AG10803 (cell line): ENCODE results near the gene SBNO1.

Experiments
- DNase-seq: peaks from one replicate; pipeline ENCODE4 v3.0.0; 2010; ENCODE audit warnings: low read depth
- H3K4me3 ChIP-seq: 2 replicates; pipeline ENCODE4 v1.5.1; 2011; ENCODE audit warnings: mild to moderate bottlenecking, low read length, control low read depth
- CTCF ChIP-seq: conservative IDR thresholded peaks from 2 replicates; pipeline ENCODE4 v1.5.1; 2011; ENCODE audit warnings: mild to moderate bottlenecking, low read length, control low read depth, inconsistent platforms

SBNO1 gene

DNA sequence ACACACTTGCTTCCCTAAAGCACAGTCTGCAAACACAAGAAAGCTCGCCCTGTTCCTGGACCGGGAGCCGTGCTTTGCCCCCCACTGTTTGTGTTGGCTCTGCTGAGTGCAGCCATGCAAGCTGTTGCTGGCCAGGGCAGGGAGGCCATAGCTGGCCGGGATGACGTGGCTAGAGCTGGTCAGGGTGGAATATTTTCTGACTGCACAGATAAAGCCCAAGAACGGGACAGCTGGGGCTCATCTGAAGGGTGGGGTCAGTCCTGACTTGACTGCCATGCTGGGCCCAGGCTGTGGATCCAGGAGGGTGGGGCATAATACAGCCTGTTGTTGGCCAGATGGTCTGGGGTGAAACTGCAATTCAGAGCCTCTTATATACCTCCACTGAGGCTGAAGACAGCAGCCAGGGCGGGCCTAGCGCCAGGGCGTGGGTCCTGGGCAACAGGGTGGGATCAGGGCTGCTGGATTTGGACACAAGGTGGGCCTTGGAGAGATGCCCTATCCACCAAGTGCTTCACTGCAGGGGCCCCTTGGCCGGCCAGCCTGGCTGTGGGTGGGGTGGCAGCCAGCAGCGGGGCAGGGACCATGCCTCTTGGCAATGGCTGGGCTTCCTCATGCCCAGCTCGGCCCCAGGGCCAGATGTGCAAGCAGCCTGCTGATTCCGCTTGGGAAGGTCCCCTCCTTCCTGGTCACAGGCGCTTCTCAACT is 34.1 kb upstream of the SBNO1 start:
- H3K4me3 ChIP-seq, result peak overlapping the region; percentile 7; the same call in 1 of the 2 replicates
- TF ChIP-seq CTCF, result no peak
- peak; percentile 81 for DNase-seq

DNA sequence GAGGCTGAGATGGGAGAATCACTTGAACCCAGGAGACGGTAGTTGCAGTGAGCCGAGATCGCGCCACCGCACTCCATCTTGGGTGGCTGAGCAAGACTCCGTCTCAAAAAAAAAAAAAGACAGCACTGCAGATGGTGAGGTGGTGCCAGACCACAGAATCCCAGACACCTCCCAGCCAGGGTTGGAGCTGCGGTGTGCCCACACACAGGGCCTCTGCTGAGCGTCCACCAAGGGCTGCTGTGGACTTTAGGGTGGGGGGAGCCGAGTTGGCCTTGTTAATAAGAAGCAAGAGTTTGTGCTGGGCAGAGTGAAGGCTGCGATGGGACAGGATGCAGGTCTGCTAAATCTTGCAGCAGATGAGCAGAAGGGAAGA is 33.5 kb upstream of the SBNO1 start:
- DNase-seq, result peak; percentile 55
- TF ChIP-seq CTCF, result no peak
- H3K4me3 ChIP-seq, result no peak overlapping the region; the same call in 1 of the 2 replicates

DNA sequence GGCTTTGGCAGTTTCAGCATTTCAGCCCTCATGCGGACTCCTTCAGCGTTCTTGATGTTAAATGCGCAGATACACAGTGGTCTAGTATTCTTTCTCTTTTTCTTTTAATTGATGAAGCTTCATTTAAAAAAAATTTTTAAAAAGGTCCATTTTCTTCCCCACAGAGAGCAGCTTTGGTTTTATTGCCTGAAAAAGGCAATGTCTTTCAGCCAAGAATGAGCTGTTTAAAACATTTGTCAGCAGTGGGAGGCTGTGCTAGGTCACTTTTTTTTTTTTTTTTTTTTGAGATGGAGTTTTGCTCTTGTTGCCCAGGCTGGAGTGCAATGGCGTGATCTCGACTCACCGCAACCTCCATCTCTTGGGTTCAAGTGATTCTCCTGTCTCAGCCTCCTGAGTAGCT is 32.8 kb upstream of the SBNO1 start:
- peak; percentile 45 for DNase-seq
- no peak overlapping the region for H3K4me3 ChIP-seq
- TF ChIP-seq CTCF, result no peak

DNA sequence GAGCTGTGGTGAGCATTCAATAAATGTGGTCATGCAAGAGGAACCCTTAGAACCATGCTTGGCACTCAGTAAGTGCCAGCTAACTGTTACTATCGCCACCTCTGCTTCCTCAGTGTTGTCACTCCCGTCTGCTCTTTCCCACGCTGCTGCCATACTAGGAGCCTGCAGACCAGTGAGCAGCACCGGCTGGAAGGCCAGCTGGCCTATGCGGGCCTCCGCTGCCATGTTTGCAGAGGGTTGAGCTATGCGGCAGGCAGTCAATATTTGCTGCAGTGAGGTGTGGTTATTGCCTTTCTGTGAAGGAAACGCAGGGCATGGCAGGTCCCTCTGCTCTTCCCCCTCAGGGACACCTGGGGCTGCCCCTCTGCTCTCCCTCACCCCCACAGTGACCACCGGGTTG is 32.3 kb upstream of the SBNO1 start:
- no peak overlapping the region; the same call in 1 of the 2 replicates for H3K4me3 ChIP-seq
- TF ChIP-seq CTCF, result no peak
- no peak for DNase-seq

GRCh38 chr12:123396543-123396942 is 31.9 kb upstream of the SBNO1 start:
- no peak overlapping the region for H3K4me3 ChIP-seq
- no peak for DNase-seq
- no peak for TF ChIP-seq CTCF

DNA sequence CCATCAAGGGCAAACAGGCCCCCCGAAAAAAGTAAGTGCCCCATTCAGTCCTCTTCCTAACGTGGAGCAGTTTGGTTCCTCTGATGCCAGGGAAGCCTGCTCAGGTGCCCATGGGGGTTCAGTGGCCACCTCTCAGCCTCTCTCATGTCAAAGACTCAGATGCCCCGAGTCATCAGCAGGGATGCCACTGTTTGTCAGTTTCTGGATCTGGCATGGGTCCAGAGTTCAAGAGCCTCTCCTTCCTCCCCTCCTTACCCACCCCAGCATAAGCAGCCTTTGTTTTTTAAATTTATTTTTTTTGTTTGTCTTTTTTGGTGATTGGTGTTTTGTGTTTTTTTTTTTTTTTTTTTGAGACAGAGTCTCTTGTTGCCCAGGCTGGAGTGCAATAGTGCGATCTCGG is 30.6 kb upstream of the SBNO1 start:
- no peak for TF ChIP-seq CTCF
- no peak for DNase-seq
- H3K4me3 ChIP-seq, result no peak overlapping the region

DNA sequence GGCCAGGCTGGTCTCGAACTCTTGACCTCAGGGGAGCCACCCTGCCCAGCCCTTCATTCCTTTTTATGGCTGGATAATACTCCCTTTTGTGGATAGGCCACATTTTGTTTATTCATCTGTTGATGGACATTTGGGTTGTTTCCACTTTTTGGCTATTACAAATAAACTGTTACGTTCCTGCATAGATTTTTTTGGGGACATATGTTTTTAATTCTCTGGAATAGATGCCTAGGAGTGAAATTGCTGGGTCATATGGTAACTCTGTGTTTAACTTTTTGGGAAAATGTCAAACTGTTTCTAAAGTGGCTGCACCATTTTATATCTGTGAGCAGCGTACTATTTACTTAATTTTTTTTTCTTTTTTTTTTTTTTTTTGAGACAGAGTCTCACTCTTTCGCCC is 29.1 kb upstream of the SBNO1 start:
- TF ChIP-seq CTCF, result no peak
- peak; percentile 77 for DNase-seq
- no peak overlapping the region for H3K4me3 ChIP-seq
